ENCODE measurements around the gene PXYLP1. TPM values are rescaled to one million over a fixed set of nuclear protein-coding genes. Genes with fewer than 3 reads are reported as not detected.

Gene PXYLP1
- total and polyA plus RNA-seq, 10 of the 15 experiments (the other 5 are each of a cell fraction or from before 2014, with no cell fraction given): 0.06 to 1.7 (median 0.35) TPM

GRCh38 chr3:141212555-141212954 is 19.1 kb upstream of the PXYLP1 start:
- Histone ChIP-seq H3K27me3 (replicated peaks in 1 of 2; ENCODE audit: control insufficient read depth in 2 of 2, insufficient read depth in 2 of 2, low read length in 1 of 2) (no peaks in the 10 kb centered on the region), H3K4me2 (ENCODE audit: control insufficient read depth, insufficient read depth) (no peak overlapping the region), H2AFZ (ENCODE audit: control insufficient read depth, low read depth, low read length) (no peak overlapping the region), H3K79me2 (ENCODE audit: control insufficient read depth, insufficient read depth, low read length) (no peaks in the 10 kb centered on the region), H3K4me3 (no peak overlapping the region), H3K9me3 (replicated peaks; ENCODE audit: control insufficient read depth, insufficient read depth, low read length) (no peaks in the 10 kb centered on the region), H3K9ac (ENCODE audit: control insufficient read depth, insufficient read depth, low read length) (no peak overlapping the region), H4K20me1 (ENCODE audit: control insufficient read depth, insufficient read depth) (no peaks in the 10 kb centered on the region), H3K27ac (ENCODE audit: control insufficient read depth, insufficient read depth) (no peak overlapping the region), H3K4me1 (ENCODE audit: control insufficient read depth, insufficient read depth, low read length) (no peaks in the 10 kb centered on the region), H3K36me3 (ENCODE audit: control insufficient read depth in 2 of 2, insufficient read depth in 2 of 2, low read length in 1 of 2) (no peaks in the 10 kb centered on the region)
- ChIA-PET CTCF (no interaction called here), POLR2A (no interaction called here), RAD21 (ENCODE audit: unreplicated experiment) (no interaction called here), SMC1A (ENCODE audit: uncharacterized antibody, unreplicated experiment) (no interaction called here)
- no TSS peak for BruUV-seq (replicated peaks)
- in situ Hi-C loops (cut with MboI) (no loop called here), intact Hi-C loops (cut with micrococcal nuclease; ENCODE audit: unreplicated experiment) (no loop called here)
- no peak for FAIRE-seq
- no peak for DNase-seq (ENCODE audit: low read depth, low spot score)
- ATAC-seq: no peak
- TF ChIP-seq MYC (IDR thresholded peaks at IDR 0.05; ENCODE audit: insufficient read depth, insufficient read length, insufficient replicate concordance, low read length, severe bottlenecking): no peak

DNA sequence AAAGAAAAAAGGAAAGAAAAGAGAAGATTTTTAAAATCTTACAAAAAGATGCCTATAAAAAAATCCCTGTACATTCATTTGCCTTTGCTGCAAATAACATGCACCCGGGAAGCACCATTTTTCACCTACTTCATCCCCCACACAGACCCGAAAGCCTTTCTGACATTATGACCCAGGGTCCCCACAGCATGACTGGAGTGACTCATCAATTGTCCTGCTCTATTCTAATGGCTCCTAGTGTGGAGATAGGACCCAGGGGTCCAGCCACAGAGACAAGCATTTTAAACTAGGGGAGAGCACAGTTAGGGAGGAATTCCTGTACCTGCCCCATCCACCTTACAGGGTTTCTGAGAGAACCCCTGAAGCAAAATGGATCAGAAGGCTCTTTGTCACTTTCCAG is 14.7 kb upstream of the PXYLP1 start:
- no peak for ATAC-seq
- SMC1A ChIA-PET (ENCODE audit: uncharacterized antibody, unreplicated experiment): interaction anchor here (1.1 kb wide), 1 partner anchor 12 kb away, joined by 6 read pairs; no protein-coding TSS in a partner anchor
- no TSS peak for BruUV-seq (replicated peaks)

More for the DNA sequence above, 14.7 kb upstream of the PXYLP1 start:
- H3K9me3 ChIP-seq (replicated peaks; ENCODE audit: control insufficient read depth, insufficient read depth, low read length): no peaks in the 10 kb centered on the region
- RAD21 ChIA-PET (ENCODE audit: unreplicated experiment): no interaction called here
- H3K4me1 ChIP-seq (ENCODE audit: control insufficient read depth, insufficient read depth, low read length): no peaks in the 10 kb centered on the region
- intact Hi-C loops (cut with micrococcal nuclease; ENCODE audit: unreplicated experiment): no loop called here
- POLR2A ChIA-PET: no interaction called here
- WGBS (ENCODE audit: insufficient coverage, insufficient replicate concordance, low lambda C conversion rate, missing lambda C conversion rate): 21% methylated on average over 2 of the region's 2 CpGs
- H3K9ac ChIP-seq (ENCODE audit: control insufficient read depth, insufficient read depth, low read length): no peak overlapping the region
- FAIRE-seq (no peak), DNase-seq (ENCODE audit: low read depth, low spot score) (no peak)
- TF ChIP-seq CREM (IDR thresholded peaks at IDR 0.05; ENCODE audit: low read depth) (no peak), ETV6 (conservative IDR thresholded peaks at IDR 0.05 in 1 of 2, IDR thresholded peaks at IDR 0.05 in 1 of 2; ENCODE audit: borderline replicate concordance in 1 of 2, low read depth in 1 of 2) (no peak), STAT3 (IDR thresholded peaks at IDR 0.05; ENCODE audit: low read depth, low read length) (no peak), BHLHE40 (IDR thresholded peaks at IDR 0.05; ENCODE audit: borderline replicate concordance in 1 of 2, low read depth in 2 of 2, low read length in 1 of 2) (no peak), BCL11A (IDR thresholded peaks at IDR 0.05; ENCODE audit: low read depth, low read length) (no peak), MYC (IDR thresholded peaks at IDR 0.05; ENCODE audit: insufficient read depth, insufficient read length, insufficient replicate concordance, low read length, severe bottlenecking) (no peak), KDM1A (IDR thresholded peaks at IDR 0.05; ENCODE audit: borderline replicate concordance) (no peak), NRF1 (conservative IDR thresholded peaks at IDR 0.05; ENCODE audit: low read depth, low read length) (no peak), FOS (IDR thresholded peaks at IDR 0.05; ENCODE audit: borderline replicate concordance, extremely low read depth, insufficient read length) (no peak), NFYA (IDR thresholded peaks at IDR 0.05; ENCODE audit: borderline replicate concordance, low read depth, low read length) (no peak), CEBPZ (IDR thresholded peaks at IDR 0.05; ENCODE audit: low read depth, low read length) (no peak)
- no peak overlapping the region for H3K4me3 ChIP-seq
- no peaks in the 10 kb centered on the region for H3K36me3 ChIP-seq (ENCODE audit: control insufficient read depth in 2 of 2, insufficient read depth in 2 of 2, low read length in 1 of 2)
- no peak overlapping the region for H3K4me2 ChIP-seq (ENCODE audit: control insufficient read depth, insufficient read depth)
- in situ Hi-C loops (cut with MboI): no loop called here
- CTCF ChIA-PET: no interaction called here
- no peaks in the 10 kb centered on the region for H3K79me2 ChIP-seq (ENCODE audit: control insufficient read depth, insufficient read depth, low read length)
- no peak overlapping the region for H3K27ac ChIP-seq (ENCODE audit: control insufficient read depth, insufficient read depth)
- peaks cover 3 to 4% of the 10 kb centered on the region in 2 experiments; a peak in 2 of 4 replicates for H3K27me3 ChIP-seq (replicated peaks in 1 of 2; ENCODE audit: control insufficient read depth in 2 of 2, insufficient read depth in 2 of 2, low read length in 1 of 2)
- no peaks in the 10 kb centered on the region for H4K20me1 ChIP-seq (ENCODE audit: control insufficient read depth, insufficient read depth)
- H2AFZ ChIP-seq (ENCODE audit: control insufficient read depth, low read depth, low read length): no peak overlapping the region

Measured in GM12878 (cell line).